ENCODE data around the gene DACT1. TPM values are rescaled to one million over a fixed set of nuclear protein-coding genes. Genes with fewer than 3 reads are reported as not detected.

The DACT1 gene
- total RNA-seq, 1 experiment from 2014 or later: 23.1 TPM

GRCh38 chr14:58636129-58636528, 1.6 kb upstream of the DACT1 start:
- DNase-seq (ENCODE audit: low read depth): no peak

- DNase-seq (ENCODE audit: low read depth): peak; percentile 59
Observed at GRCh38 chr14:58637040-58637390, 747 bp upstream of the DACT1 start.

GRCh38 chr14:58638231-58639197, 752 bp downstream of the DACT1 start:
- DNase-seq (ENCODE audit: low read depth): peak; percentile 50

- no peak for DNase-seq (ENCODE audit: low read depth)
Observed at GRCh38 chr14:58639198-58639565, 1.4 kb downstream of the DACT1 start.

GRCh38 chr14:58639842-58640484, 2.2 kb downstream of the DACT1 start:
- peak; percentile 90 for DNase-seq (ENCODE audit: low read depth)

- DNase-seq (ENCODE audit: low read depth): peak; percentile 26
Observed at GRCh38 chr14:58640959-58641358, 3.2 kb downstream of the DACT1 start.

GRCh38 chr14:58641509-58641908, 3.7 kb downstream of the DACT1 start:
- no peak for DNase-seq (ENCODE audit: low read depth)

GRCh38 chr14:58643366-58643765, 5.6 kb downstream of the DACT1 start:
- DNase-seq (ENCODE audit: low read depth): no peak

- DNase-seq (ENCODE audit: low read depth): no peak
Observed at GRCh38 chr14:58645641-58646040, 7.9 kb downstream of the DACT1 start.

- no peak for DNase-seq (ENCODE audit: low read depth)
Observed at GRCh38 chr14:58646479-58646878, 8.7 kb downstream of the DACT1 start.

GRCh38 chr14:58647777-58648176, 10.0 kb downstream of the DACT1 start:
- no peak for DNase-seq (ENCODE audit: low read depth)

GRCh38 chr14:58650857-58651256, 13.1 kb downstream of the DACT1 start:
- DNase-seq (ENCODE audit: low read depth): no peak

- DNase-seq (ENCODE audit: low read depth): no peak
Observed at GRCh38 chr14:58656671-58657411, 19.1 kb downstream of the DACT1 start.

- DNase-seq (ENCODE audit: low read depth): no peak
Observed at GRCh38 chr14:58659061-58659460, 21.3 kb downstream of the DACT1 start.

GRCh38 chr14:58659846-58660245, 22.1 kb downstream of the DACT1 start:
- DNase-seq (ENCODE audit: low read depth): no peak

- DNase-seq (ENCODE audit: low read depth): no peak
Observed at GRCh38 chr14:58660407-58660806, 22.6 kb downstream of the DACT1 start.

GRCh38 chr14:58662018-58662417, 24.3 kb downstream of the DACT1 start:
- no peak for DNase-seq (ENCODE audit: low read depth)

- no peak for DNase-seq (ENCODE audit: low read depth)
Observed at GRCh38 chr14:58662759-58663158, 25.0 kb downstream of the DACT1 start.

GRCh38 chr14:58663494-58664111, 25.8 kb downstream of the DACT1 start:
- peak; percentile 42 for DNase-seq (ENCODE audit: low read depth)

- no peak for DNase-seq (ENCODE audit: low read depth)
Observed at GRCh38 chr14:58665773-58666500, 28.2 kb downstream of the DACT1 start.

GRCh38 chr14:58666737-58667136, 29.0 kb downstream of the DACT1 start:
- no peak for DNase-seq (ENCODE audit: low read depth)

Measured in RPMI7951 (cell line).